ENCODE results near the gene SBF1.

The SBF1 gene

GRCh38 chr22:50396751-50397370 lies 78.0 kb downstream of the SBF1 start:
- TF ChIP-seq CTCF (IDR thresholded peaks at IDR 0.05; ENCODE audit: low read depth, low read length), result no peak

More at GRCh38 chr22:50396751-50397370, 78.0 kb downstream of the SBF1 start:
- H3K4me3 ChIP-seq (ENCODE audit: low read depth, low read length), result no peak overlapping the region

Data from WI38 (cell line).